ENCODE results near the gene ARL13B. TPM values are rescaled to one million over a fixed set of nuclear protein-coding genes. Genes with fewer than 3 reads are reported as not detected.

Gene ARL13B
- total and polyA plus RNA-seq, 10 of the 15 experiments (the other 5 are each of a cell fraction or from before 2014, with no cell fraction given) = 3.0 to 10.4 (median 7.9) TPM

DNA sequence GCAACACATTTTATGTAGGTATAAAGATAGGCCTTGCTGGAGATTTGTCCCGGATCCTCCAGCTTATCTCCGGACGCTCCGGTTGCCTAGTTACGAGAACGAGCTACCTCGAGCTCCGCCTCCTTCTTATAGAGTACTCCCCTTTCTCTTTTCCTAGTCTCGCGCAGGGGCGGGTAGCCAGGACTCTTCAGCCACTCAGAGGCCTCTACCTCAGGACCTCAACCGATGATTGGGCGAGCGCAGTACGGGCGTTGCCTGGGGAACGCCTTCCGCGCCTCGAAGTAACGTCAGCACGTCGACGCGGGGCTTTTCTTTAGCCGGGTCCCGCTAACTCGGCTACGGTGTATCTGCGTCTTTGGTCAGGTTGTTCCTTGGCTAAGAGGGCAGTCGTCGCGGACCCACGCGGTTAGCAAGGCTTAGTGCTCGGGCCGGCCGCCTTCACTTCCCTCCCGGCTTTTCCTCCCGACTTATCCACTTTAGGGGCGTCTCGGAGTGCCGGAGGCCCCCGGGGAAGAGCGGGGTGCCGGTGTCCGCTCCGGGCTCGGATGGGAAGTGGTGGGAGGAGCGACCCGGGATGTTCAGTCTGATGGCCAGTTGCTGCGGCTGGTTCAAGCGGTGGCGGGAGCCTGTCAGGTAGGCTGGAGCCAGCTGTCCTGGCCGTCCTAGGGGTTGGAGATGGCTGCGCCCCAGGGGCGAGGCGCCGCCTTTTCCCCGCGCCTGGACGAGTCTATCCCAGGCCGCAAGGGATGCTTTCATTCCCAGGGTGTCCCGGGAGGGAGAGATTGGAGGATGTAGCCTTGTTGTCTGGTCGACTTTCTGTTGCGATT, at the start of gene ARL13B (continued):
- TF ChIP-seq, protein P1, sequence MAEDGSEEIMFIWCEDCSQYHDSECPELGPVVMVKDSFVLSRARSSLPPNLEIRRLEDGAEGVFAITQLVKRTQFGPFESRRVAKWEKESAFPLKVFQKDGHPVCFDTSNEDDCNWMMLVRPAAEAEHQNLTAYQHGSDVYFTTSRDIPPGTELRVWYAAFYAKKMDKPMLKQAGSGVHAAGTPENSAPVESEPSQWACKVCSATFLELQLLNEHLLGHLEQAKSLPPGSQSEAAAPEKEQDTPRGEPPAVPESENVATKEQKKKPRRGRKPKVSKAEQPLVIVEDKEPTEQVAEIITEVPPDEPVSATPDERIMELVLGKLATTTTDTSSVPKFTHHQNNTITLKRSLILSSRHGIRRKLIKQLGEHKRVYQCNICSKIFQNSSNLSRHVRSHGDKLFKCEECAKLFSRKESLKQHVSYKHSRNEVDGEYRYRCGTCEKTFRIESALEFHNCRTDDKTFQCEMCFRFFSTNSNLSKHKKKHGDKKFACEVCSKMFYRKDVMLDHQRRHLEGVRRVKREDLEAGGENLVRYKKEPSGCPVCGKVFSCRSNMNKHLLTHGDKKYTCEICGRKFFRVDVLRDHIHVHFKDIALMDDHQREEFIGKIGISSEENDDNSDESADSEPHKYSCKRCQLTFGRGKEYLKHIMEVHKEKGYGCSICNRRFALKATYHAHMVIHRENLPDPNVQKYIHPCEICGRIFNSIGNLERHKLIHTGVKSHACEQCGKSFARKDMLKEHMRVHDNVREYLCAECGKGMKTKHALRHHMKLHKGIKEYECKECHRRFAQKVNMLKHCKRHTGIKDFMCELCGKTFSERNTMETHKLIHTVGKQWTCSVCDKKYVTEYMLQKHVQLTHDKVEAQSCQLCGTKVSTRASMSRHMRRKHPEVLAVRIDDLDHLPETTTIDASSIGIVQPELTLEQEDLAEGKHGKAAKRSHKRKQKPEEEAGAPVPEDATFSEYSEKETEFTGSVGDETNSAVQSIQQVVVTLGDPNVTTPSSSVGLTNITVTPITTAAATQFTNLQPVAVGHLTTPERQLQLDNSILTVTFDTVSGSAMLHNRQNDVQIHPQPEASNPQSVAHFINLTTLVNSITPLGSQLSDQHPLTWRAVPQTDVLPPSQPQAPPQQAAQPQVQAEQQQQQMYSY (CRISPR knock-in tag; IDR thresholded peaks at IDR 0.05) = no peak
- TF ChIP-seq KAT2A (conservative IDR thresholded peaks at IDR 0.05; ENCODE audit: control insufficient read depth, low read depth, low read length) (no peak), WRNIP1 (IDR thresholded peaks at IDR 0.05; ENCODE audit: borderline replicate concordance, low read depth, low read length) (no peak), NFYA (IDR thresholded peaks at IDR 0.05; ENCODE audit: borderline replicate concordance, low read depth, low read length) (no peak), NRF1 (conservative IDR thresholded peaks at IDR 0.05; ENCODE audit: low read depth, low read length) (peak; percentile 40), NBN (IDR thresholded peaks at IDR 0.05) (peak; percentile 59; the same call in 1 of the 2 replicates), RFX5 (IDR thresholded peaks at IDR 0.05; ENCODE audit: low read depth, low read length) (peak; percentile 83), GABPA (IDR thresholded peaks at IDR 0.05; ENCODE audit: low read depth) (no peak), BRCA1 (IDR thresholded peaks at IDR 0.05; ENCODE audit: low read depth, low read length) (no peak), ESRRA (IDR thresholded peaks at IDR 0.05; ENCODE audit: low read length) (no peak), ZBED1 (IDR thresholded peaks at IDR 0.05; ENCODE audit: borderline replicate concordance) (no peak), MEF2B (IDR thresholded peaks at IDR 0.05; ENCODE audit: partially characterized antibody, poor library complexity, severe bottlenecking) (no peak), HCFC1 (IDR thresholded peaks at IDR 0.05; ENCODE audit: low read length) (no peak), SREBF2 (IDR thresholded peaks at IDR 0.05; ENCODE audit: low read length) (no peak)
- TF ChIP-seq, protein P2, sequence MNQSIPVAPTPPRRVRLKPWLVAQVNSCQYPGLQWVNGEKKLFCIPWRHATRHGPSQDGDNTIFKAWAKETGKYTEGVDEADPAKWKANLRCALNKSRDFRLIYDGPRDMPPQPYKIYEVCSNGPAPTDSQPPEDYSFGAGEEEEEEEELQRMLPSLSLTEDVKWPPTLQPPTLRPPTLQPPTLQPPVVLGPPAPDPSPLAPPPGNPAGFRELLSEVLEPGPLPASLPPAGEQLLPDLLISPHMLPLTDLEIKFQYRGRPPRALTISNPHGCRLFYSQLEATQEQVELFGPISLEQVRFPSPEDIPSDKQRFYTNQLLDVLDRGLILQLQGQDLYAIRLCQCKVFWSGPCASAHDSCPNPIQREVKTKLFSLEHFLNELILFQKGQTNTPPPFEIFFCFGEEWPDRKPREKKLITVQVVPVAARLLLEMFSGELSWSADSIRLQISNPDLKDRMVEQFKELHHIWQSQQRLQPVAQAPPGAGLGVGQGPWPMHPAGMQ (IDR thresholded peaks at IDR 0.05; ENCODE audit: borderline replicate concordance) = no peak
- TF ChIP-seq, protein P3, sequence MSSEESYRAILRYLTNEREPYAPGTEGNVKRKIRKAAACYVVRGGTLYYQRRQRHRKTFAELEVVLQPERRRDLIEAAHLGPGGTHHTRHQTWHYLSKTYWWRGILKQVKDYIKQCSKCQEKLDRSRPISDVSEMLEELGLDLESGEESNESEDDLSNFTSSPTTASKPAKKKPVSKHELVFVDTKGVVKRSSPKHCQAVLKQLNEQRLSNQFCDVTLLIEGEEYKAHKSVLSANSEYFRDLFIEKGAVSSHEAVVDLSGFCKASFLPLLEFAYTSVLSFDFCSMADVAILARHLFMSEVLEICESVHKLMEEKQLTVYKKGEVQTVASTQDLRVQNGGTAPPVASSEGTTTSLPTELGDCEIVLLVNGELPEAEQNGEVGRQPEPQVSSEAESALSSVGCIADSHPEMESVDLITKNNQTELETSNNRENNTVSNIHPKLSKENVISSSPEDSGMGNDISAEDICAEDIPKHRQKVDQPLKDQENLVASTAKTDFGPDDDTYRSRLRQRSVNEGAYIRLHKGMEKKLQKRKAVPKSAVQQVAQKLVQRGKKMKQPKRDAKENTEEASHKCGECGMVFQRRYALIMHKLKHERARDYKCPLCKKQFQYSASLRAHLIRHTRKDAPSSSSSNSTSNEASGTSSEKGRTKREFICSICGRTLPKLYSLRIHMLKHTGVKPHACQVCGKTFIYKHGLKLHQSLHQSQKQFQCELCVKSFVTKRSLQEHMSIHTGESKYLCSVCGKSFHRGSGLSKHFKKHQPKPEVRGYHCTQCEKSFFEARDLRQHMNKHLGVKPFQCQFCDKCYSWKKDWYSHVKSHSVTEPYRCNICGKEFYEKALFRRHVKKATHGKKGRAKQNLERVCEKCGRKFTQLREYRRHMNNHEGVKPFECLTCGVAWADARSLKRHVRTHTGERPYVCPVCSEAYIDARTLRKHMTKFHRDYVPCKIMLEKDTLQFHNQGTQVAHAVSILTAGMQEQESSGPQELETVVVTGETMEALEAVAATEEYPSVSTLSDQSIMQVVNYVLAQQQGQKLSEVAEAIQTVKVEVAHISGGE (CRISPR knock-in tag; IDR thresholded peaks at IDR 0.05) = no peak
- TF ChIP-seq, protein P4, sequence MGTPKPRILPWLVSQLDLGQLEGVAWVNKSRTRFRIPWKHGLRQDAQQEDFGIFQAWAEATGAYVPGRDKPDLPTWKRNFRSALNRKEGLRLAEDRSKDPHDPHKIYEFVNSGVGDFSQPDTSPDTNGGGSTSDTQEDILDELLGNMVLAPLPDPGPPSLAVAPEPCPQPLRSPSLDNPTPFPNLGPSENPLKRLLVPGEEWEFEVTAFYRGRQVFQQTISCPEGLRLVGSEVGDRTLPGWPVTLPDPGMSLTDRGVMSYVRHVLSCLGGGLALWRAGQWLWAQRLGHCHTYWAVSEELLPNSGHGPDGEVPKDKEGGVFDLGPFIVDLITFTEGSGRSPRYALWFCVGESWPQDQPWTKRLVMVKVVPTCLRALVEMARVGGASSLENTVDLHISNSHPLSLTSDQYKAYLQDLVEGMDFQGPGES (IDR thresholded peaks at IDR 0.05) = peak; percentile 84
- TF ChIP-seq, protein P5, sequence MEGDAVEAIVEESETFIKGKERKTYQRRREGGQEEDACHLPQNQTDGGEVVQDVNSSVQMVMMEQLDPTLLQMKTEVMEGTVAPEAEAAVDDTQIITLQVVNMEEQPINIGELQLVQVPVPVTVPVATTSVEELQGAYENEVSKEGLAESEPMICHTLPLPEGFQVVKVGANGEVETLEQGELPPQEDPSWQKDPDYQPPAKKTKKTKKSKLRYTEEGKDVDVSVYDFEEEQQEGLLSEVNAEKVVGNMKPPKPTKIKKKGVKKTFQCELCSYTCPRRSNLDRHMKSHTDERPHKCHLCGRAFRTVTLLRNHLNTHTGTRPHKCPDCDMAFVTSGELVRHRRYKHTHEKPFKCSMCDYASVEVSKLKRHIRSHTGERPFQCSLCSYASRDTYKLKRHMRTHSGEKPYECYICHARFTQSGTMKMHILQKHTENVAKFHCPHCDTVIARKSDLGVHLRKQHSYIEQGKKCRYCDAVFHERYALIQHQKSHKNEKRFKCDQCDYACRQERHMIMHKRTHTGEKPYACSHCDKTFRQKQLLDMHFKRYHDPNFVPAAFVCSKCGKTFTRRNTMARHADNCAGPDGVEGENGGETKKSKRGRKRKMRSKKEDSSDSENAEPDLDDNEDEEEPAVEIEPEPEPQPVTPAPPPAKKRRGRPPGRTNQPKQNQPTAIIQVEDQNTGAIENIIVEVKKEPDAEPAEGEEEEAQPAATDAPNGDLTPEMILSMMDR (IDR thresholded peaks at IDR 0.05 in 2 of 3, conservative IDR thresholded peaks at IDR 0.05 in 1 of 3; ENCODE audit: control insufficient read depth in 2 of 3, extremely low read depth in 1 of 3, insufficient read depth in 1 of 3, low read depth in 3 of 3, low read length in 3 of 3) = no peak
